NOMO-1 (cell line): ENCODE results near the gene SH2D2A.

Source experiments
- DNase-seq, 2 experiments: peaks; one replicate each; lab custom pipeline; 2025; ENCODE audit not compliant: unreplicated experiment in 2 of 2; lab: John Stamatoyannopoulos, UW

SH2D2A gene

GRCh38 chr1:156805766-156806511 is 10.7 kb downstream of the SH2D2A start:
- no peak for DNase-seq

DNA sequence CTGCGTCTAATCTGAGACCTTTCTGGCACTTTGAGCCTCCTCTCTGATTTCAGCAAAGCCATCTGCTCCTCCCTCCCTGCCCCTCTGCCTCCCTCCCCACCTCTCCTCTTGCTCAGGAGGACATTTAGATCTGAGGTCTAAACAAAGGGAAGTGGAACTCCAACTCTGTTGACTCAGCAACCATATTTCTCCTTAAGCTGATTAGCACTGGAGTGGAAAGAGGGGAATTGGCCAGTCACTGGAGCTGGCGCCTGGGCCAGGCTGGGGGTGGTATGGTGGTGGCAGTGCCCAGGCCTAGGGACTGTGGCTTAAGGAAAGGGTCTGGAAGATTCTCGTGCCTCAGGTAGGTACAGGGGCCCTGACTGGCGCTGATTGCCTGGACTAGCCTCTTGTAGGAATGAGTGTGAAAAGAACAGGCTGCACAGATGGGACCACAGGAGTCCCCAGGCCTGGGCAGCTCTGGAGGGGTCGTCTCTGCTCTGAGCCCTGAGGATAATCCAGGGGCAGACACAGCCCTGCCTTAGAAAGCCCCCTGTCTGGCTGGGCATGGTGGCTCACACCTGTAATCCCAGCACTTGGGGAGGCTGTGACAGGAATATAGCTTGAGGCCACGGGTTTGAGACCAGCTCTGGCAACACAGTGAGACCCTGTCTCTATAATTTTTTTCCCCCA is 11.9 kb downstream of the SH2D2A start:
- peak; percentile 80 to 89 for DNase-seq

- DNase-seq = no peak
Measured at GRCh38 chr1:156804026-156804425, 12.6 kb downstream of the SH2D2A start.

DNA sequence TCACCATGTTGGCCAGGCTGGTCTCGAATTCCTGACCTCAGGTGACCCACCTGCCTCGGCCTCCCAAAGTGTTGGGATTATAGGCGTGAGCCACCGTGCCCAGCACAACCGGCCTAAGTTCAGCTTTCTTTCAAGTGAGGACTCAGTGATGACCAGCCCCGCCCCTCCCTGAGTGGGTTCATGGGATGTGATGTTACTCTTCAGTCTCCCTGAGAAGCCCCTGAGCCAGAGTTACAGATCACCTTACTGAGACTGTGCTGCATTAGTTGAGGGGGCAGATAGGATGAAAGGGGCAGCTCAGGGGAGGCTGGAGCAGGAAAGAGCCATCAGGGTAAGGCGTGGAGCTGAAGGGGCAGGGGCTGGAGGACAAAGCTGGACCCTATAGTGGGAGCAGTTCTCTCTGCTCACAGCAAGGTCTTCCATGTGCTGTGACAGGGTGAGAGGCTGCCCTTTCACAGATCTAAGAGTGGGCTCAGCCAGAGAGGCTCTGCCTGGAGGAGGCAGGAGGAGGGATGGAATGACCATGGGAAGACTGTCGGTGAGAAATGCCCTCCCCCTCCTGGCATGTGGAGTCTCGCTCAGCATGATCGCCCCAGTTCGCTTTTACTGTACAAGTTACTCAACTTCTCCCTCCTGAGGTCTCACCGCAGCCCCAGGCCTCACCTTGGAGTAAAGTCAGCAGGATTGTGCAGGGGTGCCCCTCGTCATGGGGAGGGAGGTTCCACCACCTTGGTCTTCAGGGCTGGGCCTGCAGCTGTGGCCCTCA is 13.4 kb downstream of the SH2D2A start:
- no peak for DNase-seq

- no peak for DNase-seq
Measured at GRCh38 chr1:156802421-156802935, 14.2 kb downstream of the SH2D2A start.

DNA sequence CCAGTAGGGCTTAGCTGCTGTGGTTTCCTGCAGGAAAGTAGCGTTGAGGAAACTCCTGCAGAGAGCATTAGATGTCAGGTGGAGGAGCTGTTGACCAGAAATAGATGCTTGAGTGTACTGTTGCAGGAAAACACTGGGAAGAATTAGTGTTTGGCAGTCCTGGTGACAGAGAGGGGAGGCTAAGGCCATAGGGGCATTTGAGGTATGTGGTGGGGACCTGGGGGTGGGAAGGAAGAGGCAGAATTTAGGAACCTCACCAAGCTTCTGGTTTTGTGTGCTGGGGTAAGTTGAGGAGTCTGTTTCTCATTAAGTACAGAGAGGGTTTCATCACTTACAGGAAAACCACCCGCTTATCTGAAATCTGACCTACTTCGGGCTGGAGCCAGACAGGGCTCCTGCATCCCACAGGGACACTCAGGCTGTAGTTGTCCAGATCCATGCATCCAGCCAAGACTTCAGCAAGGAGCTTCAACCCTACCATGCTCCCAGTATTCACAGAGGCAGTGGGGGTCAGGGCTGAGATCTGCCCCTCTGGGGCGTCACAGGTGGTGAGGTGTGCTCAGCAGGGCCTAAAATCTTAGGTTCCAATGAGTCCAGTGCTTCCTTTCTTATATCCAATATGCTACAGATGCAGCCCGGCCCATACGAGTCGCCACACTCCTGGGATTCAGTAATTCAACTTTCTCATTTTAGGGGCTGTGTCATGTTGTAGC is 15.1 kb downstream of the SH2D2A start:
- DNase-seq = no peak

DNA sequence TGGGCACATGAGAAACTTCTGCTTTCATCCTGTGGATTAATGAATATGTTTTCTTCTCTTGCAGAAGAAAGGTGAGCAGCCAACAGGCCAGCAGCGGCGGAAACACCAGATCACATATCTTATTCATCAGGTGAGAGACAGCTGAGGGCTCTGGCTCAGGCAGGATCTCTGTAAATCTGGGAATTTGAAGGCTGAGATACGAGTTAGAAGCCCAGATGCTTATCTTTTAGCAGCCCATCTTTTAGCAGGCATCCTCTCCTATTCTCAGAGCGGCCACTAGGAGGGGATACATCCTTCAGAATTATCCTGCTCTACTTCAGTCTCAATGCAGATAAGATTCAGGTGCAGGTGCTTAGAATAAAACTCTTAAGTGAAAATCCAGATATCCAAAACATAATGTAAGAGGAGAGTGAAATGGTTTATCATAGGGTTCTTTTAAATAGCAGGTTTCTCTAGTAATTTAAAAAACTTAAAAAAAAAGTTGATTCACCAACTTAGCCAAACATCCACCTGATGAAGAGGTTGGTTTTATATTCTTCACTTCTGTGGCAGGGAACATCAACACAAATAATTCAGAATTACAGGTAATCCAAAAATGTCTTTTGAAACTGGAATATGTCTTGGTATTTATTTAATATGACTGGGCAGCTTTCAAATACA is 19.3 kb downstream of the SH2D2A start:
- DNase-seq = peak in 1 of 2 experiments; percentile 57

- no peak for DNase-seq
Measured at GRCh38 chr1:156796340-156797097, 20.1 kb downstream of the SH2D2A start.

GRCh38 chr1:156795787-156796186 is 20.9 kb downstream of the SH2D2A start:
- no peak for DNase-seq

- DNase-seq = no peak
Measured at GRCh38 chr1:156795374-156795733, 21.3 kb downstream of the SH2D2A start.

GRCh38 chr1:156794506-156795373 is 21.9 kb downstream of the SH2D2A start:
- no peak for DNase-seq

DNA sequence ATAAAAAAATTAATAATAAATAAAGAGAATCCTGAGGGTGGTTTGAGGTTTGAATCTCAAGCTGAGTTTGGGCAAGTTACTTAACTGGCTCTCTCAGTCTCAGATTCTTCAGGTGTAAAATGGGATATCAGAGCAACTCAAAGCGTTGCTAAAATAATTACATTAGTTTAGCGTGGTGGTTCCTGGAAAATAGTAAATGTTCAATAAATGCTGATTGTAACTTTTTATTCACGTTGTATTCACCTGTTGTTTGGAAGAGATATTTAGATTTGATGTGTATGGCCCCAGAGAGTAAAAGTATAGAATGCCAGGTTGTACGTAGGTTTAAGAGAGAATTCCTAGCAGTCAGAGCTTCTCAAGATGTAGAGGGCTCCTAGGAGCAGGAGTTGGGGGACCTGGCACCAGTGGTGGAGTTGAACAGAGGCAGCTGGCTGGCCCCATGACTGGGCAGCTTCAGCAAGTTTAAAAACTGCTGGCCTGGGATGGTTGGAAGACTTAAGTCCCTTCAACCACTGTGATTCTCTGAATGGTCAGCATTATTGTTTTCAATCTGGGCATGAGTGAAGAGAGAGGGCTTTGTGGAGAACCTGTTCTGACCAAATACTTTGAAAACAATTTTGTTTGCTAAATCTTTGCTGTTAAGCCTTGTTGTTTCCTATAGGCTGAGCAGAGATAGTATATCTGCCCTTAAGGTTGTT is 26.9 kb downstream of the SH2D2A start:
- no peak for DNase-seq

GRCh38 chr1:156788136-156788535 is 28.5 kb downstream of the SH2D2A start:
- no peak for DNase-seq

- no peak for DNase-seq
Measured at GRCh38 chr1:156786640-156787039, 30.0 kb downstream of the SH2D2A start.

DNA sequence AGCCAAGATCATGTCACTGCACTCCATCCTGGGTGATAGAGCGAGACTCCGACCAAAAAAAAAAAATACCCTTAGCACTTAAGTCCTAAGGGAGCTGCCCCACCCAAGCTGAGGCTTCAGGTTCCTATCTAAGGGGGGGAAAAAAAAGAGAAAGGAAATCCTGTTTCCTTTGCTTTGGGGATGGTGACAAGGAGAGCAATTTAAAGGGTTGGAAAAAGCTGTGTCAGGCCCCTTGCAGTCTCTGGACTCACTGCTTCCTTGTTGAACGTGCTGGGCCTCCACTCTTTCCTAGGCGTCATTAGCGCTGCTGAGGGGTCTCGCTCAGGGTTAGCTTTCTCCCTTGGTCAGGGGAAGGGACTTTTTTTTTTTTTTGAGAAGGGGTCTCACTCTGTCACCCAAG is 31.2 kb downstream of the SH2D2A start:
- no peak for DNase-seq

DNA sequence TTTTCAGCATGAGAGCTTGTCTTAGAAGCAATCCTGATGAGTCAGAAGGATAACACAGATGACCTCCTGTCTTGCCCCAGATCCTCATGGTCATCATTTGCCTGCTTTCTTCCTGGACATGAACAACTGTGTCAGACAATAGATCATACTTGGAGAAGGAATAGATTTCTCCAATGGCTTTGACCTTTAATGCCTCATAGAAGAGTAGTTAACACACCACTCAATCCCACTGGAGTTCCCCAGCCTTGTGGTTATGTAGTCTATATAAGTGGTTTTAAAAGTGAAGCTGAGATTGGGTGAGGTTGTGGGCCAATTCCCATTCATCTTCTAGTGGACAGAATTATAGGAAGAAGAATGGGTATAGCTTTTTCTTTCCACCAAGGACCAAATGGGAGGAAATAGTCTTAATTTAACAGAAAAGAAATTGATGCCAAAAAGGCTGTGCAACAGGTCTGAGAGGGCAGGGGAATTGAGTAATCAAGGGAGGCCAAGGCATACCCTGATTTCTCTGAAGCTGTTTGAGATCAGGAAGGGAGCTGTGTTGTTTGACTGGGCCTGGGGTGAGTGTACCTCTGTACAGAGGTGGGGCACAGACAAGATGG is 35.0 kb downstream of the SH2D2A start:
- DNase-seq = no peak

- DNase-seq = no peak
Measured at GRCh38 chr1:156777573-156777972, 39.1 kb downstream of the SH2D2A start.

DNA sequence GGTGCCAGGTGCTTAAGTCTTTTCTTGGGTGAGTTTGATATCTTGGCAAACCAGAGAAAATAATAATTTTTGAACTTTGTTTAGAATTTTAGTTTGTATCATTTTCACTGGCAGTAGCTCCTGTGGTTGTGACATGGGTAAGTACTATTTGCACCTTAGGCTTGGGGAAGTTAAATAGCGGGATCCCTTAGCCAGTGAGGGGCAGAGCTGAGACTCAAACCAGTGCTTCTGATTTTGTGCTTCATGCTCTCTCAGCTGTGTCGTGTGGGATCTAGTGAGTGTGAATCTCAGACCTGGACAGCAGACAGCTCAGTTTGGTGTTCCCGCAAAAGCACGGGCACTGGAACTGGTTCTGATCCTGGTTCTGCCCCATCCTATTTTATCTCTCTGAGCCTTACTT is 39.7 kb downstream of the SH2D2A start:
- DNase-seq = no peak
